Esophagus squamous epithelium (tissue), 4 donors: Measurements from ENCODE around the gene NAA25.

Experiments
- CTCF ChIP-seq, 6 experiments: fragments of 450-650 bp in 4 of 6; fragments of 200-600 bp in 2 of 6; sonication (generic) in 2 of 6; IDR thresholded peaks; one replicate each; pipeline ENCODE4 v1.5.1; 2016 to 2019; ENCODE audit warnings: antibody characterized with exemption in 6 of 6, mild to moderate bottlenecking in 4 of 6, moderate library complexity in 4 of 6
- POLR2A ChIP-seq, 4 donors: fragments of 450-650 bp; IDR thresholded peaks; one replicate each; pipeline ENCODE4 v1.6.1; 2017; ENCODE audit warnings: antibody characterized with exemption in 4 of 4, mild to moderate bottlenecking in 4 of 4, moderate library complexity in 3 of 4

GRCh38 chr12:111991946-111992345 lies 116.6 kb downstream of the NAA25 start:
- no peak for TF ChIP-seq CTCF (IDR thresholded peaks at IDR 0.05)
- TF ChIP-seq POLR2A (IDR thresholded peaks at IDR 0.05) = no peak
